Right atrium auricular region (tissue), 2 donors: Measurements from ENCODE around the gene SCYGR4. TPM values are rescaled to one million over a fixed set of nuclear protein-coding genes. Genes with fewer than 3 reads are reported as not detected.

Experiments
- DNase-seq: peaks from one replicate; pipeline ENCODE4 v3.0.0-alpha.2; 2019; ENCODE audit warnings: low spot score
- H3K27ac ChIP-seq, 2 donors: fragments of 200-600 bp; sonication (generic); 1 replicate in 1 of 2; 2 replicates in 1 of 2; pipeline ENCODE4 v1.5.1; 2016 to 2019
- H3K27me3 ChIP-seq, 2 donors: fragments of 200-600 bp; sonication (generic); one replicate each; pipeline versions ENCODE4 v1.5.1 to v1.6.0; 2017 to 2019
- H3K36me3 ChIP-seq: fragments of 200-600 bp; sonication (generic); one replicate; pipeline ENCODE4 v1.5.1; 2016
- H3K4me1 ChIP-seq, 2 donors: fragments of 200-600 bp; sonication (generic); one replicate each; pipeline versions ENCODE4 v1.5.1 to v1.6.0; 2017 to 2019
- H3K4me3 ChIP-seq, 2 donors: fragments of 200-600 bp; sonication (generic); 1 replicate in 1 of 2; 2 replicates in 1 of 2; pipeline ENCODE4 v1.5.1; 2017 to 2019; ENCODE audit warnings: mild to moderate bottlenecking in 1 of 2, moderate library complexity in 1 of 2
- H3K9me3 ChIP-seq, 2 donors: fragments of 200-600 bp; sonication (generic); one replicate each; pipeline ENCODE4 v1.5.1; 2019
- CTCF ChIP-seq, 2 donors: fragments of 200-600 bp; sonication (generic); IDR thresholded peaks; one replicate each; pipeline ENCODE4 v1.5.1; 2019; ENCODE audit warnings: antibody characterized with exemption in 2 of 2
- total RNA-seq, 2 donors: library from RNA; depleted of rRNA; stranded (reverse); fragments of >200 nt; gene quantifications; one replicate each; pipeline ENCODE4 v1.1.0, GENCODE V29; 2016

SCYGR4 gene
- total RNA-seq, 2 donors from 2014 or later, result not detected

GRCh38 chr2:227577555-227577954 lies 39.7 kb upstream of the SCYGR4 start:
- Histone ChIP-seq H3K4me3 (no peak overlapping the region), H3K4me1 (no peaks in the 10 kb centered on the region), H3K27ac (no peak overlapping the region), H3K9me3 (peaks cover 0 to 7% of the 10 kb centered on the region in 2 donors), H3K36me3 (no peaks in the 10 kb centered on the region), H3K27me3 (no peaks in the 10 kb centered on the region)
- no peak for DNase-seq
- no peak for TF ChIP-seq CTCF (IDR thresholded peaks at IDR 0.05)

- Histone ChIP-seq H3K36me3 (no peaks in the 10 kb centered on the region), H3K4me1 (no peaks in the 10 kb centered on the region), H3K27me3 (no peaks in the 10 kb centered on the region), H3K27ac (no peak overlapping the region), H3K4me3 (no peak overlapping the region), H3K9me3 (peaks cover 0 to 17% of the 10 kb centered on the region in 2 donors)
- no peak for DNase-seq
- TF ChIP-seq CTCF (IDR thresholded peaks at IDR 0.05), result no peak
These were observed 38.7 kb upstream of the SCYGR4 start for GRCh38 chr2:227578642-227579041.

GRCh38 chr2:227579791-227580190 lies 37.5 kb upstream of the SCYGR4 start:
- Histone ChIP-seq H3K4me3 (no peak overlapping the region), H3K27ac (no peak overlapping the region), H3K27me3 (no peaks in the 10 kb centered on the region), H3K36me3 (no peaks in the 10 kb centered on the region), H3K4me1 (no peaks in the 10 kb centered on the region), H3K9me3 (peaks cover 0 to 17% of the 10 kb centered on the region in 2 donors)
- no peak for DNase-seq
- TF ChIP-seq CTCF (IDR thresholded peaks at IDR 0.05), result no peak

- H3K9me3 ChIP-seq, result peaks cover 0 to 17% of the 10 kb centered on the region in 2 donors
- H3K27me3 ChIP-seq, result no peaks in the 10 kb centered on the region
- no peaks in the 10 kb centered on the region for H3K36me3 ChIP-seq
- no peak for DNase-seq
- H3K4me1 ChIP-seq, result no peaks in the 10 kb centered on the region
- no peak overlapping the region for H3K27ac ChIP-seq
- no peak for TF ChIP-seq CTCF (IDR thresholded peaks at IDR 0.05)
- H3K4me3 ChIP-seq, result no peak overlapping the region
These were observed 34.9 kb upstream of the SCYGR4 start for GRCh38 chr2:227582369-227582768.

GRCh38 chr2:227592694-227593387 lies 24.5 kb upstream of the SCYGR4 start:
- no peak overlapping the region for H3K4me3 ChIP-seq
- no peaks in the 10 kb centered on the region for H3K27me3 ChIP-seq
- no peaks in the 10 kb centered on the region for H3K4me1 ChIP-seq
- peaks cover 0 to 5% of the 10 kb centered on the region in 2 donors for H3K9me3 ChIP-seq
- no peak for TF ChIP-seq CTCF (IDR thresholded peaks at IDR 0.05)
- no peak for DNase-seq
- H3K36me3 ChIP-seq, result no peaks in the 10 kb centered on the region
- H3K27ac ChIP-seq, result no peak overlapping the region

GRCh38 chr2:227595797-227596196 lies 21.5 kb upstream of the SCYGR4 start:
- no peaks in the 10 kb centered on the region for H3K36me3 ChIP-seq
- no peaks in the 10 kb centered on the region for H3K9me3 ChIP-seq
- no peaks in the 10 kb centered on the region for H3K4me1 ChIP-seq
- H3K27me3 ChIP-seq, result no peaks in the 10 kb centered on the region
- H3K27ac ChIP-seq, result no peak overlapping the region
- no peak overlapping the region for H3K4me3 ChIP-seq
- no peak for DNase-seq
- no peak for TF ChIP-seq CTCF (IDR thresholded peaks at IDR 0.05)
